ENCODE measurements around the gene TACSTD2.

GRCh38 chr1:58580186-58580585, 3.1 kb upstream of the TACSTD2 start:
- TF ChIP-seq, protein P1, sequence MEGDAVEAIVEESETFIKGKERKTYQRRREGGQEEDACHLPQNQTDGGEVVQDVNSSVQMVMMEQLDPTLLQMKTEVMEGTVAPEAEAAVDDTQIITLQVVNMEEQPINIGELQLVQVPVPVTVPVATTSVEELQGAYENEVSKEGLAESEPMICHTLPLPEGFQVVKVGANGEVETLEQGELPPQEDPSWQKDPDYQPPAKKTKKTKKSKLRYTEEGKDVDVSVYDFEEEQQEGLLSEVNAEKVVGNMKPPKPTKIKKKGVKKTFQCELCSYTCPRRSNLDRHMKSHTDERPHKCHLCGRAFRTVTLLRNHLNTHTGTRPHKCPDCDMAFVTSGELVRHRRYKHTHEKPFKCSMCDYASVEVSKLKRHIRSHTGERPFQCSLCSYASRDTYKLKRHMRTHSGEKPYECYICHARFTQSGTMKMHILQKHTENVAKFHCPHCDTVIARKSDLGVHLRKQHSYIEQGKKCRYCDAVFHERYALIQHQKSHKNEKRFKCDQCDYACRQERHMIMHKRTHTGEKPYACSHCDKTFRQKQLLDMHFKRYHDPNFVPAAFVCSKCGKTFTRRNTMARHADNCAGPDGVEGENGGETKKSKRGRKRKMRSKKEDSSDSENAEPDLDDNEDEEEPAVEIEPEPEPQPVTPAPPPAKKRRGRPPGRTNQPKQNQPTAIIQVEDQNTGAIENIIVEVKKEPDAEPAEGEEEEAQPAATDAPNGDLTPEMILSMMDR (IDR thresholded peaks at IDR 0.05), result no peak
- no peak for TF ChIP-seq EZH2 (IDR thresholded peaks at IDR 0.05; ENCODE audit: borderline replicate concordance, insufficient read depth, low read depth, low read length, poor library complexity, severe bottlenecking)
